Mesenchymal stem cell (in vitro differentiated cells and primary cell): ENCODE results near the gene MORF4L2.
A peak's percentile ranks its signal among the peaks of the same experiment; 100 is the strongest.

Experiments used
- DNase-seq: peaks from one replicate; pipeline ENCODE4 v3.0.0-alpha.2; 2013
- H2AFZ ChIP-seq: one replicate; pipeline ENCODE4 v1.6.1; 2013; ENCODE audit warnings: low read depth, mild to moderate bottlenecking, control low read depth, inconsistent platforms, low read length, moderate library complexity
- H2AK5ac ChIP-seq: 2 replicates; pipeline ENCODE4 v1.6.1; 2013; ENCODE audit warnings: low read length, moderate library complexity, mild to moderate bottlenecking, inconsistent platforms; ENCODE audit not compliant: severe bottlenecking
- H2BK120ac ChIP-seq: one replicate; pipeline ENCODE4 v1.6.1; 2013; ENCODE audit warnings: low read depth, mild to moderate bottlenecking, inconsistent platforms, low read length, moderate library complexity
- H2BK12ac ChIP-seq, 2 experiments: one replicate each; pipeline ENCODE4 v1.6.1; 2013; ENCODE audit warnings: inconsistent platforms in 2 of 2, low read length in 2 of 2, mild to moderate bottlenecking in 2 of 2, moderate library complexity in 2 of 2, control low read depth in 1 of 2
- H2BK15ac ChIP-seq: one replicate; pipeline ENCODE4 v1.6.1; 2013; ENCODE audit warnings: mild to moderate bottlenecking, low read depth, inconsistent platforms; ENCODE audit not compliant: poor library complexity, severe bottlenecking
- H2BK5ac ChIP-seq: 2 replicates; pipeline ENCODE4 v1.6.1; 2013; ENCODE audit warnings: low read depth, mild to moderate bottlenecking, low read length, control low read depth, inconsistent platforms; ENCODE audit not compliant: poor library complexity, severe bottlenecking
- H3K14ac ChIP-seq, 2 experiments: one replicate each; pipeline ENCODE4 v1.6.1; 2013; ENCODE audit warnings: inconsistent platforms in 2 of 2, low read length in 2 of 2, control low read depth in 1 of 2, mild to moderate bottlenecking in 1 of 2, moderate library complexity in 1 of 2
- H3K18ac ChIP-seq, 2 experiments: one replicate each; pipeline ENCODE4 v1.6.1; 2013; ENCODE audit warnings: inconsistent platforms in 2 of 2, low read length in 2 of 2, control low read depth in 1 of 2, low read depth in 1 of 2, mild to moderate bottlenecking in 1 of 2
- H3K23ac ChIP-seq, 2 experiments: one replicate each; pipeline ENCODE4 v1.6.1; 2013; ENCODE audit warnings: inconsistent platforms in 2 of 2, low read length in 2 of 2, mild to moderate bottlenecking in 2 of 2, moderate library complexity in 2 of 2, control low read depth in 1 of 2
- H3K27ac ChIP-seq: 2 replicates; pipeline ENCODE4 v1.5.1; 2013; ENCODE audit warnings: mild to moderate bottlenecking, moderate library complexity, low read length, control low read depth, inconsistent platforms; ENCODE audit not compliant: poor library complexity, severe bottlenecking
- H3K27me3 ChIP-seq, 2 experiments: 2 replicates each; pipeline versions ENCODE4 v1.6.1 to v1.7.0; 2013; ENCODE audit warnings: low read length in 2 of 2, mild to moderate bottlenecking in 2 of 2, moderate library complexity in 2 of 2, control low read depth in 1 of 2, inconsistent platforms in 1 of 2; ENCODE audit not compliant: control insufficient read depth in 1 of 2, insufficient read depth in 1 of 2
- H3K36me3 ChIP-seq, 2 experiments: 2 replicates each; pipeline versions ENCODE4 v1.6.1 to v1.7.0; 2013; ENCODE audit warnings: low read length in 2 of 2, control low read depth in 1 of 2, inconsistent platforms in 1 of 2, low read depth in 1 of 2, mild to moderate bottlenecking in 1 of 2; ENCODE audit not compliant: insufficient read depth in 2 of 2, control insufficient read depth in 1 of 2
- H3K4ac ChIP-seq, 2 experiments: one replicate each; pipeline ENCODE4 v1.6.1; 2013; ENCODE audit warnings: inconsistent platforms in 2 of 2, low read length in 2 of 2, mild to moderate bottlenecking in 2 of 2, moderate library complexity in 2 of 2, control low read depth in 1 of 2, low read depth in 1 of 2
- H3K4me1 ChIP-seq: 2 replicates; pipeline ENCODE4 v1.6.1; 2013; ENCODE audit warnings: low read depth, low read length, control low read depth; ENCODE audit not compliant: control insufficient read depth, insufficient read depth
- H3K4me2 ChIP-seq: 2 replicates; pipeline ENCODE4 v1.6.1; 2013; ENCODE audit warnings: low read length, mild to moderate bottlenecking, inconsistent platforms; ENCODE audit not compliant: poor library complexity, severe bottlenecking
- H3K4me3 ChIP-seq, 2 experiments: 2 replicates each; pipeline versions ENCODE4 v1.5.1 to v1.7.0; 2013; ENCODE audit warnings: low read length in 2 of 2, mild to moderate bottlenecking in 2 of 2, control low read depth in 1 of 2, low read depth in 1 of 2; ENCODE audit not compliant: insufficient read depth in 1 of 2
- H3K79me1 ChIP-seq: replicated peaks from 2 replicates; pipeline ENCODE4 v1.6.1; 2013; ENCODE audit warnings: mild to moderate bottlenecking, control low read depth, low read length, inconsistent platforms; ENCODE audit not compliant: poor library complexity, severe bottlenecking
- H3K9ac ChIP-seq: 2 replicates; pipeline ENCODE4 v1.7.0; 2013; ENCODE audit warnings: mild to moderate bottlenecking, low read length, moderate library complexity
- H3K9me3 ChIP-seq: 2 replicates; pipeline ENCODE4 v1.7.0; 2013; ENCODE audit warnings: mild to moderate bottlenecking, low read length; ENCODE audit not compliant: control insufficient read depth
- H4K8ac ChIP-seq: one replicate; pipeline ENCODE4 v1.6.1; 2013; ENCODE audit warnings: inconsistent platforms, mild to moderate bottlenecking, low read length, moderate library complexity
- H4K91ac ChIP-seq: one replicate; pipeline ENCODE4 v1.6.1; 2013; ENCODE audit warnings: mild to moderate bottlenecking, low read length, inconsistent platforms

MORF4L2 gene

GRCh38 chrX:103626855-103627254 lies 59.6 kb downstream of the MORF4L2 start:
- peak; percentile 25 for DNase-seq
- Histone ChIP-seq H3K9me3 (no peaks in the 10 kb centered on the region), H3K27ac (no peak overlapping the region), H2BK120ac (no peak overlapping the region), H4K8ac (no peak overlapping the region), H3K4me3 (no peak overlapping the region), H2AFZ (no peak overlapping the region), H3K4me1 (peaks cover 5% of the 10 kb centered on the region), H2BK5ac (no peak overlapping the region), H2BK12ac (no peak overlapping the region), H4K91ac (no peak overlapping the region), H3K4ac (no peak overlapping the region), H3K36me3 (no peaks in the 10 kb centered on the region), H3K23ac (no peak overlapping the region), H3K9ac (no peak overlapping the region), H3K14ac (no peak overlapping the region), H2BK15ac (no peak overlapping the region), H3K79me1 (no peaks in the 10 kb centered on the region), H3K4me2 (no peak overlapping the region), H3K18ac (no peak overlapping the region), H2AK5ac (no peak overlapping the region), H3K27me3 (peaks cover 0 to 14% of the 10 kb centered on the region in 2 experiments)
